Hematopoietic multipotent progenitor cell treated with erythropoietin and hydrocortisone succinate and interleukin-3 and kit ligand, for 15 days (in vitro differentiated cells): ENCODE measurements around the gene TANGO2.
A peak's percentile ranks its signal among the peaks of the same experiment; 100 is the strongest.

Experiments
- DNase-seq: peaks from one replicate; pipeline ENCODE4 v3.0.0-alpha.2; 2015; ENCODE audit warnings: low spot score

Gene TANGO2

GRCh38 chr22:20026996-20027601, 6.2 kb downstream of the TANGO2 start:
- peak; percentile 41 for DNase-seq

GRCh38 chr22:20027966-20028854, 7.3 kb downstream of the TANGO2 start:
- peak; percentile 66 for DNase-seq

- DNase-seq, result no peak
Observed at GRCh38 chr22:20028855-20029549, 8.1 kb downstream of the TANGO2 start.

- no peak for DNase-seq
Observed at GRCh38 chr22:20029550-20030225, 8.8 kb downstream of the TANGO2 start.

- no peak for DNase-seq
Observed at GRCh38 chr22:20031732-20032406, 11.0 kb downstream of the TANGO2 start.

- DNase-seq, result no peak
Observed at GRCh38 chr22:20032407-20032991, 11.6 kb downstream of the TANGO2 start.

GRCh38 chr22:20033045-20033706, 12.3 kb downstream of the TANGO2 start:
- no peak for DNase-seq

GRCh38 chr22:20034143-20034542, 13.2 kb downstream of the TANGO2 start:
- DNase-seq, result no peak

GRCh38 chr22:20035375-20036083, 14.6 kb downstream of the TANGO2 start:
- DNase-seq, result peak; percentile 70

GRCh38 chr22:20036084-20036482, 15.2 kb downstream of the TANGO2 start:
- no peak for DNase-seq

- DNase-seq, result no peak
Observed at GRCh38 chr22:20036535-20037392, 15.9 kb downstream of the TANGO2 start.

- no peak for DNase-seq
Observed at GRCh38 chr22:20037419-20037818, 16.5 kb downstream of the TANGO2 start.

GRCh38 chr22:20038574-20038973, 17.7 kb downstream of the TANGO2 start:
- DNase-seq, result no peak

GRCh38 chr22:20039683-20040325, 18.9 kb downstream of the TANGO2 start:
- DNase-seq, result no peak

- no peak for DNase-seq
Observed at GRCh38 chr22:20040327-20041200, 19.7 kb downstream of the TANGO2 start.

- no peak for DNase-seq
Observed at GRCh38 chr22:20043057-20043996, 22.4 kb downstream of the TANGO2 start.

GRCh38 chr22:20043997-20044342, 23.1 kb downstream of the TANGO2 start:
- DNase-seq, result no peak
